ENCODE data around the gene ACOT2.

ACOT2 gene

DNA sequence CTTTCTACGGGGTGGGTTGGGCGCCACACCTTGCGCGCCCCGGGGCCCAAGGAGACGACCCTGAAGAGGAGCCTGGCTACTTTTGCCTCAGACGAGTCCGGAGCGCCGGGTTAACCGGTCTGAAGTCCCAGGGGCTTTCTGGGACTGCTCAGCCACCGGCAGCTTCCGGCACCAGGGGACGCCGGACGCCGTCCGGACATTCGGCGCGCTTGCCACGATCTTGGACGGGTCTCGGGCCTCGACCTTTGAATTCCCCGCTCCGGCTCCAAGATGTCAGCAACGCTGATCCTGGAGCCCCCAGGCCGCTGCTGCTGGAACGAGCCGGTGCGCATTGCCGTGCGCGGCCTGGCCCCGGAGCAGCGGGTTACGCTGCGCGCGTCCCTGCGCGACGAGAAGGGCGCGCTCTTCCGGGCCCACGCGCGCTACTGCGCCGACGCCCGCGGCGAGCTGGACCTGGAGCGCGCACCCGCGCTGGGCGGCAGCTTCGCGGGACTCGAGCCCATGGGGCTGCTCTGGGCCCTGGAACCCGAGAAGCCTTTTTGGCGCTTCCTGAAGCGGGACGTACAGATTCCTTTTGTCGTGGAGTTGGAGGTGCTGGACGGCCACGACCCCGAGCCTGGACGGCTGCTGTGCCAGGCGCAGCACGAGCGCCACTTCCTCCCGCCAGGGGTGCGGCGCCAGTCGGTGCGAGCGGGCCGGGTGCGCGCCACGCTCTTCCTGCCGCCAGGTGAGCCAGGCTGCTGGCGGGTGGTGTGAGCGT lies 22.9 kb downstream of the ACOT2 start, which contains the start of gene ACOT4:
TSS of gene ACOT4 (plus strand) at position 184 of the 760 bp plus-strand sequence. CDS start at position 271, 87 bp downstream.
- no peak for DNase-seq (ENCODE audit: low spot score)
- POLR2A ChIA-PET (ENCODE audit: low non-redundant PET), result no interaction called here

DNA sequence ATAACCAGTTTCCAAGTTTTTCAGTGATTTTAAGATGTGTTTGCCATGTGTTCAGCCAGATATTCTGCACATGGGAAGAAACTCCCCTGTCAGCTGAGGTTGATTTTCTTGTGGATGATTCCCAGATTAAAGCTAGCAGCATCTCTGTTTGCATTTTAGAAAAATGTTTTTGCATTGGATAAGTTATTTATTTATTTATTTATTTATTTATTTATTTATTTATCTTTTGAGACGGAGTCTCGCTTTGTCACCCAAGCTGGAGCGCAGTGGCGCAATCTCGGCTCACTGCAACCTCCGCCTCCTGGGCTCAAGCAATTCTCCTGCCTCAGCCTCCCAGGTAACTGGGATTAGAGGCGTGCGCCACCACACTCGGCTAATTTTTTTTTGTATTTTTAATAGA lies 25.5 kb downstream of the ACOT2 start:
- TF ChIP-seq, protein P1, sequence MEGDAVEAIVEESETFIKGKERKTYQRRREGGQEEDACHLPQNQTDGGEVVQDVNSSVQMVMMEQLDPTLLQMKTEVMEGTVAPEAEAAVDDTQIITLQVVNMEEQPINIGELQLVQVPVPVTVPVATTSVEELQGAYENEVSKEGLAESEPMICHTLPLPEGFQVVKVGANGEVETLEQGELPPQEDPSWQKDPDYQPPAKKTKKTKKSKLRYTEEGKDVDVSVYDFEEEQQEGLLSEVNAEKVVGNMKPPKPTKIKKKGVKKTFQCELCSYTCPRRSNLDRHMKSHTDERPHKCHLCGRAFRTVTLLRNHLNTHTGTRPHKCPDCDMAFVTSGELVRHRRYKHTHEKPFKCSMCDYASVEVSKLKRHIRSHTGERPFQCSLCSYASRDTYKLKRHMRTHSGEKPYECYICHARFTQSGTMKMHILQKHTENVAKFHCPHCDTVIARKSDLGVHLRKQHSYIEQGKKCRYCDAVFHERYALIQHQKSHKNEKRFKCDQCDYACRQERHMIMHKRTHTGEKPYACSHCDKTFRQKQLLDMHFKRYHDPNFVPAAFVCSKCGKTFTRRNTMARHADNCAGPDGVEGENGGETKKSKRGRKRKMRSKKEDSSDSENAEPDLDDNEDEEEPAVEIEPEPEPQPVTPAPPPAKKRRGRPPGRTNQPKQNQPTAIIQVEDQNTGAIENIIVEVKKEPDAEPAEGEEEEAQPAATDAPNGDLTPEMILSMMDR (conservative IDR thresholded peaks at IDR 0.05; ENCODE audit: low read depth), result no peak
- H3K27ac ChIP-seq, result no peak overlapping the region
- ChIA-PET POLR2A (ENCODE audit: low non-redundant PET) (no interaction called here), CTCF (no interaction called here)
- DNase-seq (ENCODE audit: low spot score), result no peak

More for the DNA sequence above, 22.9 kb downstream of the ACOT2 start, which contains the start of gene ACOT4:
- H3K27ac ChIP-seq, result peak within 1 kb of the TSS; percentile 43
- CTCF ChIA-PET, result interaction anchor here (0.6 to 0.7 kb wide), 2 partner anchors 66 to 1033 kb away, joined by 3 read pairs; no protein-coding TSS in a partner anchor
- TF ChIP-seq, protein P1 (conservative IDR thresholded peaks at IDR 0.05; ENCODE audit: low read depth), result 0 out of 2 replicates have a peak, but pooled peaks have one; percentile 7

DNA sequence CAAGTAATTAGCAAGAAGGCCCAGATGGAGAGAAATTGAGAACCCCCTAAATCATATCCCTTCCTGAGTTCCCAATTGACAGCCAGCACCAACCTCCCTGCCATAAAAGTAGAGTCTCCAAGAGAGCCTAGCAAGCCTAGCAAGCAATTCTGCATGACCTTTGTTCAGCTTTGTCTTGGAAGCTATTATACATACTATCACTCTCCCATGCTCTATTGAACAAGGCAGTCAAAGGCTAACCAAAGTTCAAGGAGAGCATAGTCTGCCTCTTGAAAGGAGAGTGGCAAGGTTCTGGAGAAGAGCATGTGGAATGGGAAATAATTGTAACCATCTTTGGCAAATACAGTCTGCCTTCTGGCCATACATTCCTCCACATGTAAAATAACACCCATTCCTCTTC lies 30.5 kb downstream of the ACOT2 start:
- POLR2A ChIA-PET (ENCODE audit: low non-redundant PET), result no interaction called here
- no peak overlapping the region for H3K27ac ChIP-seq
- TF ChIP-seq, protein P1 (conservative IDR thresholded peaks at IDR 0.05; ENCODE audit: low read depth), result no peak
- CTCF ChIA-PET, result no interaction called here
- DNase-seq (ENCODE audit: low spot score), result no peak

DNA sequence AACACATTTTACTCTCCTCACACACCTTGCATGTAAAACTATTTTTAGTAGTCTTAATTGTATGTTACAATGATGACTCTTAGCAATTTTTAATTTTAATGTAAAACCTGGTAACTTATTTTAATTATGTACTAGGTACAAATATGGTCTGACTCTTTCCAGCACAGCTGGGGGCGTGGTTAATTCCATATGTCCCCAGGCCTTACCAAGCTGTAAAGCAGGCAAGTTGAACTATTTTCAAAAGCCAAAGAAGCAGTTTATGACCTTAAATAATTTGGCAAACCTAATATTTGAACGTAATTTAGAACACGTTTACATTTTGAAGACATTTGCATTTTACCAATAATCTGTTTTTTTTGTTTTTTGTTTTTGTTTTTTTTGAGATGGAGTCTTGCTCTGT lies 34.0 kb downstream of the ACOT2 start:
- no peak overlapping the region for H3K27ac ChIP-seq
- DNase-seq (ENCODE audit: low spot score), result no peak
- TF ChIP-seq, protein P1 (conservative IDR thresholded peaks at IDR 0.05; ENCODE audit: low read depth), result no peak
- ChIA-PET CTCF (no interaction called here), POLR2A (ENCODE audit: low non-redundant PET) (no interaction called here)

DNA sequence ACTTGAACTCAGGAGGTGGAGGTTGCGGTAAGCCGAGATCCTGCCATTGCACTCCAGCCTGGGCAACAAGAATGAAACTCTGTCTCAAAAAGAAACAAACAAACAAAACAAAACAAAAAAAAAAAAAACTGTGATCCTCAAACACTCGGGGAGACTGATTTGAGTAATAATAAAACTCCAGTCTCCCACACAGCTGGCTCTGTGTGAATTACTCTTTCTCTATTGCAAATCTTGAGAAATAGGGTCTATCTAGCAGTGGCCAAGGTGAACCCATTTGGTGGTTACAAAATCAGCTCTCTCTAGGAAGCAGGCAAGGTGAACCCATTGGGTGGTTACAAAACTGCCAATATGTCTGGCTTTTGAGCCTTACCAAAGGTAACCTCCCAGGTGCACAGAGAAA lies 37.3 kb downstream of the ACOT2 start:
- no peak overlapping the region for H3K27ac ChIP-seq
- DNase-seq (ENCODE audit: low spot score), result no peak
- TF ChIP-seq, protein P1 (conservative IDR thresholded peaks at IDR 0.05; ENCODE audit: low read depth), result no peak
- POLR2A ChIA-PET (ENCODE audit: low non-redundant PET), result no interaction called here
- CTCF ChIA-PET, result interaction anchor here (0.5 kb wide), 1 partner anchor 24 kb away, joined by 4 read pairs; no protein-coding TSS in a partner anchor

DNA sequence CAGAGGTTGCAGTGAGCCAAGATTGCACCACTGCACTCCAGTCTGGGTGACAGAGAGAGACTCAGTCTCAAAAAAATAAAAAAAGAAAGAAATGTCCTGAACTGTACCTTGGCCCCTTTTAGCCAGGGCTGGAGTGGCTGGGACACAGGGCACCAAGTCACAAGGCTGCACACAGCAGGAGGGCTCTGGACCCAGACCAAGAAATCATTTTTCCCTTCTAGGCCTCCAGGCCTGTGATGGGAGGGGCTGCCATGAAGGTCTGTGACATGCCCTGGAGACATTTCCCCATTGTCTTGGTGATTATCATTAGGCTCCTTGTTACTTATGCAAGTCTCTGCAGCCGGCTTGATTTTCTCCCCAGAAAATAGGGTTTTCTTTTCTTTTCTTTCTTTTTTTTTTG lies 38.2 kb downstream of the ACOT2 start:
- DNase-seq (ENCODE audit: low spot score), result no peak
- POLR2A ChIA-PET (ENCODE audit: low non-redundant PET), result no interaction called here
- TF ChIP-seq, protein P1 (conservative IDR thresholded peaks at IDR 0.05; ENCODE audit: low read depth), result no peak
- CTCF ChIA-PET, result no interaction called here
- H3K27ac ChIP-seq, result no peak overlapping the region
